ENCODE results near the gene SRBD1. TPM values are rescaled to one million over a fixed set of nuclear protein-coding genes. Genes with fewer than 3 reads are reported as not detected.

The SRBD1 gene
- polyA plus RNA-seq, 1 experiment: 8.7 TPM

GRCh38 chr2:45582522-45582921, 28.5 kb downstream of the SRBD1 start:
- ChIA-PET POLR2A (no interaction called here), CTCF (interaction anchor here (1.3 kb wide), 1 partner anchor 354 kb away, joined by 4 read pairs; no protein-coding TSS in a partner anchor)
- no peaks in the 10 kb centered on the region for H3K9me3 ChIP-seq (ENCODE audit: control insufficient read depth, insufficient read depth, low read length)
- DNase-seq (ENCODE audit: low read depth, low spot score): no peak
- no peak overlapping the region for H3K27ac ChIP-seq (ENCODE audit: low read depth, low read length)
- H3K4me3 ChIP-seq (ENCODE audit: low read depth, low read length): no peak overlapping the region
- no peak for TF ChIP-seq CTCF (IDR thresholded peaks at IDR 0.05; ENCODE audit: low read depth, low read length)
- H3K27me3 ChIP-seq (ENCODE audit: control insufficient read depth, insufficient read depth, low read length): no peaks in the 10 kb centered on the region

- no peaks in the 10 kb centered on the region for H3K9me3 ChIP-seq (ENCODE audit: control insufficient read depth, insufficient read depth, low read length)
- no peak overlapping the region for H3K27ac ChIP-seq (ENCODE audit: low read depth, low read length)
- no peak for DNase-seq (ENCODE audit: low read depth, low spot score)
- CTCF ChIA-PET: interaction anchor here (1.1 to 3.7 kb wide), 7 partner anchors 8 to 605 kb away, joined by 3 to 33 read pairs (median 12); no protein-coding TSS in a partner anchor
- H3K4me3 ChIP-seq (ENCODE audit: low read depth, low read length): no peak overlapping the region
- TF ChIP-seq CTCF (IDR thresholded peaks at IDR 0.05; ENCODE audit: low read depth, low read length): peak; percentile 59
- POLR2A ChIA-PET: interaction anchor here (0.5 to 0.9 kb wide), 2 partner anchors 11 to 17 kb away, joined by 3 read pairs; no protein-coding TSS in a partner anchor
- no peaks in the 10 kb centered on the region for H3K27me3 ChIP-seq (ENCODE audit: control insufficient read depth, insufficient read depth, low read length)
Measured at GRCh38 chr2:45578056-45578843, 32.8 kb downstream of the SRBD1 start.

GRCh38 chr2:45577441-45577840, 33.6 kb downstream of the SRBD1 start:
- CTCF ChIA-PET: interaction anchor here (0.5 to 3.7 kb wide), 8 partner anchors 9 to 621 kb away, joined by 3 to 33 read pairs (median 10); no protein-coding TSS in a partner anchor
- TF ChIP-seq CTCF (IDR thresholded peaks at IDR 0.05; ENCODE audit: low read depth, low read length): no peak
- H3K27ac ChIP-seq (ENCODE audit: low read depth, low read length): no peak overlapping the region
- DNase-seq (ENCODE audit: low read depth, low spot score): no peak
- H3K4me3 ChIP-seq (ENCODE audit: low read depth, low read length): no peak overlapping the region
- POLR2A ChIA-PET: interaction anchor here (0.5 to 0.7 kb wide), 2 partner anchors 16 to 471 kb away, joined by 3 read pairs; no protein-coding TSS in a partner anchor
- no peaks in the 10 kb centered on the region for H3K27me3 ChIP-seq (ENCODE audit: control insufficient read depth, insufficient read depth, low read length)
- no peaks in the 10 kb centered on the region for H3K9me3 ChIP-seq (ENCODE audit: control insufficient read depth, insufficient read depth, low read length)

GRCh38 chr2:45575881-45576280, 35.2 kb downstream of the SRBD1 start:
- Histone ChIP-seq H3K4me3 (ENCODE audit: low read depth, low read length) (no peak overlapping the region), H3K27me3 (ENCODE audit: control insufficient read depth, insufficient read depth, low read length) (no peaks in the 10 kb centered on the region), H3K9me3 (ENCODE audit: control insufficient read depth, insufficient read depth, low read length) (no peaks in the 10 kb centered on the region), H3K27ac (ENCODE audit: low read depth, low read length) (no peak overlapping the region)
- no peak for TF ChIP-seq CTCF (IDR thresholded peaks at IDR 0.05; ENCODE audit: low read depth, low read length)
- ChIA-PET CTCF (interaction anchor here (0.6 to 3.7 kb wide), 8 partner anchors 11 to 860 kb away, joined by 3 to 33 read pairs (median 8); no protein-coding TSS in a partner anchor), POLR2A (no interaction called here)
- DNase-seq (ENCODE audit: low read depth, low spot score): no peak

- Histone ChIP-seq H3K9me3 (ENCODE audit: control insufficient read depth, insufficient read depth, low read length) (no peaks in the 10 kb centered on the region), H3K27ac (ENCODE audit: low read depth, low read length) (no peak overlapping the region), H3K4me3 (ENCODE audit: low read depth, low read length) (no peak overlapping the region), H3K27me3 (ENCODE audit: control insufficient read depth, insufficient read depth, low read length) (no peaks in the 10 kb centered on the region)
- ChIA-PET CTCF (interaction anchor here (1.4 kb wide), 1 partner anchor 12 kb away, joined by 3 read pairs; no protein-coding TSS in a partner anchor), POLR2A (no interaction called here)
- DNase-seq (ENCODE audit: low read depth, low spot score): no peak
- TF ChIP-seq CTCF (IDR thresholded peaks at IDR 0.05; ENCODE audit: low read depth, low read length): no peak
Measured at GRCh38 chr2:45572979-45573378, 38.1 kb downstream of the SRBD1 start.
